ENCODE measurements around the gene PMIS2.
A peak's percentile ranks its signal among the peaks of the same experiment; 100 is the strongest.

PMIS2 gene

GRCh38 chr19:35585848-35586247, at the start of gene PMIS2:
Gene PMIS2 (plus strand): TSS chr19:35586173. CDS start chr19:35586260, 87 bp downstream.
- no peak for DNase-seq

GRCh38 chr19:35539314-35539713, 46.7 kb upstream of the PMIS2 start:
- no peak for DNase-seq

GRCh38 chr19:35539850-35540249, 46.1 kb upstream of the PMIS2 start:
- no peak for DNase-seq

DNA sequence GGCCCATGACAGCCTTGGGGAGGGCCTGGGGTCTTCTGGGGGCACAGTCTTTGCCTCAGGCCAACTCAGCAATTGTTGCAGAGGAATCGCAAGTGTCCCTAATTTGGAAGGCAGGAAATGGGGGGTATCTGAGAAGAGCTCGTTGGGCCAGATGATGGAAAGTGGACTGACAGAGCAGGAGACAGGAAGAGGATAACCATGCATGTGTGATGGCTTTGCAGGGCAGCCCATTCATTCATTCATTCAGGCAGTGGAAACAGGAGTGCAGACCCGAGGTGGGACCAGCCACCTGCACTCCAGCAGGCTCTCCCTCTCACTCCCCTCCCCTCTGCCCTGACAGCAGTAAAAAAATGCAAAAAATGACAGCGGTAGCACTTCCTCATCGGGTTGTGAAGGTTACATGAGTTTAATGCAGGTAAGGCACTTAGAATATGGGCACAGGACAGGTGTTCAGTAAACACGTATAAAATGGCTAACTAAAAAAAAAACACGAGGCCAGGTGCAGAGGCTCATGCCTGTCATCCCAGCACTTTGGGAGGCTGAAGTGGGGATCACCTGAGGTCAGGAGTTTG, 45.5 kb upstream of the PMIS2 start:
- DNase-seq: no peak

- DNase-seq: no peak
Measured at GRCh38 chr19:35542209-35542608, 43.8 kb upstream of the PMIS2 start.

DNA sequence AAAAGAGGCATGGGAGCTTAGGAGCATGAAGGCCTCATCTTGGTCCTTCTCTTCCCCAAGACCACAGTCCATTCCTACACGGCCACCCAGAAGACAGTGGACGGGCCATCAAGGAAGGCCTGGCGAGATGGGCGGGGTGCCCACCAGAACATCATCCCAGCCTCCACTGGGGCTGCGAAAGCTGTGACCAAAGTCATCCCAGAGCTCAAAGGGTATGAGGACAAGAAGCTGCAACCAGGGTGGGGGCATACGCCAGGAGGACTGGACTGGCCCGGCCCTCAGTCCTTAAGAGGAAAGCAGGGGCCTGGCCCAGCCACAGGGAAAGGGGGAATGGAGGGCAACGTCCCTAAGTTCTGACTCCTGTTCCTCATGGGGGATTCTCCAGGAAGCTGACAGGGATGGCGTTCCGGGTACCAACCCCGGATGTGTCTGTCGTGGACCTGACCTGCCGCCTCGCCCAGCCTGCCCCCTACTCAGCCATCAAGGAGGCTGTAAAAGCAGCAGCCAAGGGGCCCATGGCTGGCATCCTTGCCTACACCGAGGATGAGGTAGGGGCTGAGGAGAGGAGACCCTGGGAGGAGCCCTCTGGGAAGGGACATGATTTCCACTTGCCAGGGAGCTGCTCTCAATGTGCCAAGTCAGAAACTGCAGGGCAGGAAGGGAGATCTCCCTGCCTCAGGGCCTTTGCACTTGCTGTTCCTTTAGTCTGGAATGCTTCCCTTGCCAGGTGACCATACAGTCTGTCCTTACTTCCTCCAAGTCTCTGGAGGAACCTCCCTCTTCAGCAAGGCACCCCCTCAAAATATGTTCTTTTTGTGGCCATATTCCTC, 42.5 kb upstream of the PMIS2 start:
- no peak for DNase-seq

- no peak for DNase-seq
Measured at GRCh38 chr19:35544110-35544802, 41.7 kb upstream of the PMIS2 start.

DNA sequence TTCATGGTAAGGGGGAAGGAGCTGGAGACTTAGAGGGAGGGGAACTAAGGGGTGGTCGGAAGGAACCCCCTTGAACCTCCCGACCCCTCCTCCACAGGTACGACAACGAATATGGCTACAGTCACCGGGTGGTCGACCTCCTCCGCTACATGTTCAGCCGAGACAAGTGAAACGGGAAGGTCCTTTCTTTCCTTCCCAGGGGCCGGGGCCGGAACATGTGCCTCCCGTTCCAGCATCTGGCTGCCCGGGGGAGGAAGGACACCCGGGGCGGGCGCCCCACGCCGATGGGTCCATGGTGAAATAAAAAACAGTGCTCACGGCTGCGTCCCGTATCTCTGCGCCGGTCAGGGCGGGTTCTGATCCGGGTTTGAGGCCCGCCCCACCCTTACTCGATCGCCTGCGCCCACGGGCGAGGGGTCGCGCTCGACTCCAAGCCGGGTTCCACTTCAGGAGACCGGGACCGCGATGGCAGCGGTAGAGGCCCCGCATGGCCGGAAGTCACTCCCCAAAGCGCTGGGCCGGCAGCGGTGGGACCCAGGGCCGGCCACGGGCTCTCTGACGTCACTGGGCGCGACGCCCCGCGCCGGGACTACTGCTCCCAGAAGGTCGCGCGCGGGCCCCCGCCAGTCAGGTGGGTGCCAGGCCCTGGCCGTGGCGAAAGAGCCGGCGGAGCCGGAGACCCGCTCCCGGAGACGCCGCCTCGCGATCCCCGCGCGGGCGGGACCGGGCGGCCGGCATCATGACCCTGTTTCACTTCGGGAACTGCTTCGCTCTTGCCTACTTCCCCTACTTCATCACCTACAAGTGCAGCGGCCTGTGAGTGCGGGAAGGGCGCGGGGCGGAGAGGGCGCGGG, 40.7 kb upstream of the PMIS2 start, which contains the start of gene TMEM147:
Gene TMEM147 (plus strand): TSS at position 626 of the 854 bp plus-strand sequence. CDS start 114 bp downstream, at position 740.
- DNase-seq: peak; percentile 83

DNA sequence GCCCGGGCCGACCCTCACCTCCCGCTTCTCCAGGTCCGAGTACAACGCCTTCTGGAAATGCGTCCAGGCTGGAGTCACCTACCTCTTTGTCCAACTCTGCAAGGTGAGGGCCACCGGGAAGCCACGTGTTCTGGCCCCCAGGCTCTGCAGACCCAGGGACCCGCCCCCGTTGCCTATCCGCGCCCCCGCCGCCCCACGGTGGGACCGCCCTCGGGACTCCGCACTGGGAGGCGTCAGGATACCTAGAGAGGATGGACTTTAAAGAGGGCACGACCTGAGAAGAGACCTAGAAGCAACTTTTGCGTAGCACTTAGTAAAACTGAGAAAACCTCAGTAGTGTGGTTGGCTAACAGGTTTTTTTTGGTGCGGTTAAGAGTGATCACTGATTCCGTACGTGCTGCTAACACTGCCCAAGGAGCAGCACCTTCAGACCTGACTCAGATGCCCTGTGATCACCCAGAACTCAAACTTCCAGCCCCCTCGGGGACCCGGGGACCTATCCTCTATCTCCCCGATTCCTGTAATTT, 40.1 kb upstream of the PMIS2 start:
- peak; percentile 41 for DNase-seq

DNA sequence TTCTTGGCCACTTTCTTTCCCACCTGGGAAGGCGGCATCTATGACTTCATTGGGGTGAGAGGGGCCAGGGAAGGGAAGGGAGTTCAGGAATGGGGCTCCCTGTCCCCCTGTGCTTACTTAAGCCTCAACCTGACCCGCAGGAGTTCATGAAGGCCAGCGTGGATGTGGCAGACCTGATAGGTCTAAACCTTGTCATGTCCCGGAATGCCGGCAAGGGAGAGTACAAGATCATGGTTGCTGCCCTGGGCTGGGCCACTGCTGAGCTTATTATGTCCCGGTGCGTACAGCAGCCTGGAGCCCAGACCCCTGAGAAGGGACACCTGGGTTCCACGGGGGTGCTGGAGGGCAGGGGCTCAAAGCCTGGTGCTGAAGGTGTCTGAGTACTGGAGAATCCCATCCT, 39.4 kb upstream of the PMIS2 start:
- DNase-seq: no peak

DNA sequence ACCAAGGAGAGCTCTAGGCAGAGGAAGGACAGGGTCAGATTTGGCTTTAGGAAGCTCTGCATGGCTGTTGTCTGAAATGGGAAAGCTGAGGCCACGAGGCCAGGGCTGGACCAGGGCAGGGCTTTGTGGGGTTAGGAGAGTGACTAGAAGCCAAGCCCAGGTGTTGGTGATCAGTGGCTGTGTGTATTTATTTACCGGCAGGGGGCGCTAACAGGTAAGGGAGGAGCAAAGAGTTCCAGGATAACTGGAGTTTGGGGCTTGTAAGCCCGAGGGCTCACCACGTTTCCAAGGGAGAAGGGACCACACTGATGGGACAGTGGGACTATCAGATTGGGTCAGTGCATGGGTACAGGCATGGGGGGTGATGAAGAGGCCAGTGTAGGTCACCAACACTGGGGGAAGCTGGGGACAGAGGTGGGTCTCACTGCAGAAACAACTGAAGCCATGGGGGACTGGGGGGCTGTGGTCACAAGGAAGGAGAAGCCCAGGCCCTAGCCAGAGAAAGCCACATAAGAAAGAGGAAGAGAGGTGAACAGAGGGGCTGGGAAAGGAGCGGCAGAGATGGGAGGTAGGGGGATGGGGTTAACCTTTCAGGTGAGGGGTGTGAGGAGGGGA, 36.7 kb upstream of the PMIS2 start:
- peak; percentile 52 for DNase-seq

DNA sequence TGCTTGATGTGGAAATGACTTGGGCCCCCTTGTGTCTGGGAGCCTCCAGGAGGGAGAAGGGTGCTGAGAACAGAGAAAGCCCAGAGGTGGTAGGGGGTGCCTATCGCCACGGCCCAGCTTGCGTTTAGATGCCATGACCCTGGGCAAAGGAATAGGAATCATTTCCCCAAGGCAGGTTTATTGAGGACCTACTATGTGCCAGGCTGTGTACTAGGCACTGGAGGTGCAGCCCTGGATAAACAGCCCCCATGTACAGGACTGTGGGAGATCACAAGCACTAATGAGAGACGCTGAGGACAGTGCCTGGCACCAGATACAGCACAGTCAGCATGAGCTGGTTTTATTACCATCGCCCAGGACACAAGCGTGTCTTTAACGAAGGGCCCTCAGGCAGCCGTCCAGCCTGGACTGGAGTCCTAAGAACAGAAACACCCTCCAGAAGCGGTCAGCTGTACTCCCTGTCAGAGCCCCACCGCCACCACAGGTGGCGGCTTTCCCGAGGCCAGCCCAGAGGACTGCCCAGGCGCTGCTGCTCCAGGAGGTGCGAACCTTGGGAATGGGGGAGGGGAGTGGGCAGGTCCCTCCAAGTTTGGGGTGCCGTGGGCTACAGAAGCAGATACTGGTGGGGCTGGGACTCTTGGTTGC, 36.0 kb upstream of the PMIS2 start:
- DNase-seq: no peak

- no peak for DNase-seq
Measured at GRCh38 chr19:35551091-35551810, 34.7 kb upstream of the PMIS2 start.

GRCh38 chr19:35552534-35553384, 33.2 kb upstream of the PMIS2 start:
- DNase-seq: no peak

DNA sequence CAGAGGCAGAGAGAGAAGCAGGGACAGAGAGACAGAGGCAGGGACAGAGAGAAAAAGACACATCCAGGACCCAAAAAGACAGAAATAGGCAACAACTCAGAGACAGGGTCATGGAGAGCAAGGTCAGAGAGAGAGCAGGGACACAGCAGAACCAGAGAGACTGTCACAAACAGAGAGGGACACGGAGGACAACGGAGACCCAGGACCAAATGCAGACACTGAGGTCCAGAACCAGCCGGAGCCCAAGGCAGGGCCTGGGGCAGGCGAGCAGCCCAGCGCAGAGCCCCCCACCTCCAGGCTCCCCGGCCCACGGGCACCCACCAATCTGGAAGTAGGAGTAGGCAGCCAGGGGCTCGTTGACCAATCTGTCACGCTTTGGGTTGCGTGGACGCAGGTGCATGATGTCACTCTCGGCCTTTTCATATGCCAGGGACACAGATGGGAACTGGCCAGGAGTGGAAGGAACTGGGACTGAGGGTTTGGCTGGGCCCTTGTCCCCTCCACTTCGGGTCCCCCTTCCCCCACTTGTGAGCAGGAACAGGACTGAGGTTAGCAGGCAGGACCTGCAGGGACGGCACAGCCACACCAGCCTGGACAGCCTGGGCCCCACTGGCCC, 32.5 kb upstream of the PMIS2 start:
- DNase-seq: no peak

DNA sequence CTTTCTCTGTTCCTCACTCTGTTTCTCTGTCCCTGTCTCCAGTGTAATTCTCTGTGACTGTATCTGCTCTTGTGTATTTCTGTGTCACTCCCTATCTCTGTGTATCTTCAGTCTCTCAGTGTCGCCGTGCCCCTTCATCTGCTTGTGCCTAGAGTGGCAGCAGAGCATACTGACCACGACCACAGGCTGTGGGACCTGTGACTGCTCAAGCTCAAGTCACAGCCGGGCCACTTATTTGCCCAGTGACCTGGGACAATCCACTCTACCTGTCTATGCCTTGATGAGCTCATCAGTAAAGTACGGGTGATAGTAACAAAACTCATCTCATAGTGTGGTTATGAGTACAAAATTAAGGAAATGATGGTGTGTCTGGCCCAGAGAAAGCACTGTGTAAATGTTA, 31.9 kb upstream of the PMIS2 start:
- no peak for DNase-seq

DNA sequence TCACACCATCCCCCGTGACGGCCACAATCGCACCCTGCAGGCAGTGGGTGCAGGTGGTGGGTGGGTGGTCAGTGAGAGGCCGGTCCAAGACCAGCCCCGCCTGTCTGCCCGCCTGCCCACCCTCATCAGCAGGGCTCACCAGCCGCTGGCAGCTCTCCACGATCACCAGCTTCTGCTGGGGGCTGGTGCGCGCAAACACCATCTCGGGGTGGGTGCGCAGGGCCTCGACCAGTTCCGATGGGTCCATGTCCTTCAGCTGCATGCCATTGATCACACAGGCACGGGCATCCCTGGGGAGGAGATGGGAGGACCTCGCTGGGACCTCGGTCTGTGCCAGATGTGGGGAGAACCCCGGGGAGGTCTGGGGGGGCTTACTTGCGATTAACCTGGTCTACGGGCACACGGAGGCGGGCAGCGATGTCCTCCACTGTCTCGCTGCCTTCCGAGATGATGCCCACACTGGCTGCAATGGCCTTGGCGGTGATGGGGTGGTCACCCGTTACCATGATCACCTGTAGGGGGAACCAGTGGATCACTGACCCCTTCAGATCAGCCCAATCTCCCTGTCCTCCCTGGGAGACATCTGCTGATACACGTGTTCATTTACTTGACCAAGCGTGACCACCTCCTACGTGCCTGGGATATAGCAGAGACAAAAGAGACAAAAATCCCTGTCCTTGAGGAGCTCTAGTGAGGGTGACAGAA, 30.5 kb upstream of the PMIS2 start:
- DNase-seq: no peak

- DNase-seq: no peak
Measured at GRCh38 chr19:35556025-35556590, 29.9 kb upstream of the PMIS2 start.

All from NCI-H510A (cell line).